Midbrain (tissue), 1 donor: Measurements from ENCODE around the gene PDGFA.

Experiments used
- DNase-seq: peaks from one replicate; lab custom pipeline; 2025; lab: John Stamatoyannopoulos, UW

Gene PDGFA

DNA sequence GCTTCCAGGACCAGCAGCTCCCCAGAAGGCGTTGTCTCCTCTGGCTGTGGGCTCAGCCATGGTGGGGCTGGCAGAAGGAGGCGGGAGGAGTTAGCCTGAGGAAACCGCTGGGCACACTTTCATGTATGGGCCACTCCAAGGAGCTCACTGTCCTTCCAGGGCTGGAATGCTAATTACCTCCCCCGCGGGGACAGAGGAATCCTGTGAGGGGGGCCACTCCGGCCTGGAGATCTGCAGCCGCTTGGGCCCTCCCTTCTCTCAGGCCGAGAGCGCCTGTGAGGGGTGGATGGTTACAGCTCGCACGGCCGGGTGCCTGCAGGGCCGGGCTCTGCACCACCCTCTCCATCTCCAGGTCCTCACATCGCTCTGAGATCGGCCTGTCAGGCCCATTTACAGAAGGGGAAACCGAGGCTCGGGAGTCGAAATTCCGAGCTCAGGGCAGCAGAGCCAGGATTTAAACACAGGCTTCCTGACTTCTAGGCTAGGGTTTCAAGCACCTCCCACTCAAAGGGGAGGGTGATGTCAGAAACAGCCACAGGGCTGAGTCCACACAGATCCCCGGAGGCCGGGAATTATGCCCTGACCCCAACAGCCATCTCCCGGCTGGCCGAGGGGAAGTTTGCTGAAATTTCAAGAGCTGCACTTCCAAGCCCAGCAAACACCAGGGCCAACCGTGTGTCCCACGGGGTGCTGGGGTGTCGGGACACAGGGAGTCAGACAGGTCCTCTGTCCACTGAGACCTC lies 59.1 kb downstream of the PDGFA start:
- no peak for DNase-seq

DNA sequence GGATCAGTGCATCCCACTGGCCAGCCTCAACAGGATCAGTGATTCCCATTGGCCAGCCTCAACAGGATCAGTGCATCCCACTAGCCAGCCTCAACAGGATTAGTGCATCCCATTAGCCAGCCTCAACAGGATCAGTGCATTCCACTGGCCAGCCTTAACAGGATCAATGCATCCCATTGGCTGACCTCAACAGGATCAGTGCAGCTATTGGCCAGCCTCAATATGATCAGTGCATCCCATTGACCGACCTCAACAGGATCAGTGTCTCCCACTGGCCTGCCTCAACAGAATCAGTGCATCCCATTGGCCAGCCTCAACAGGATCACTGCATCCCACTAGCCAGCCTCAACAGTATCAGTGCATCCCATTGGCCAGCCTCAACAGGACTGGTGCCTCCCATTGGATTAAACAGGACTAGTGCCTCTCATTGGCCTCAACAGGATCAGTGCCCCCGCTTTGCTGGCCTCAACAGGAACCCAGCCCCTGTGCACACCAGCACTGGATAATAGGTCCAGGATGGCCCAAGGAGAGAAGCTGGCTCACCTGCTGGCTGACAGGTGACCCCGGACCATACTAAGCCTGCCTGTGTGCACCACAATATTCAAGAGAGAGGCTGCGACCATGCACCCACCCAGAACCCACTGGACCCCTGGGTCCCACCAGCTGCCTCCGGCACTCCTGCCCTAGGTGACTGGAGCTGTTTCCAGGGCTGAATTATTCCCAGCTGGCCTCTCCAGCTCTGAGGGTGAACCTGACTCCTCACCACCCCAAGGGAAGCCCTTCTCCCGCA lies 59.9 kb downstream of the PDGFA start:
- no peak for DNase-seq

DNA sequence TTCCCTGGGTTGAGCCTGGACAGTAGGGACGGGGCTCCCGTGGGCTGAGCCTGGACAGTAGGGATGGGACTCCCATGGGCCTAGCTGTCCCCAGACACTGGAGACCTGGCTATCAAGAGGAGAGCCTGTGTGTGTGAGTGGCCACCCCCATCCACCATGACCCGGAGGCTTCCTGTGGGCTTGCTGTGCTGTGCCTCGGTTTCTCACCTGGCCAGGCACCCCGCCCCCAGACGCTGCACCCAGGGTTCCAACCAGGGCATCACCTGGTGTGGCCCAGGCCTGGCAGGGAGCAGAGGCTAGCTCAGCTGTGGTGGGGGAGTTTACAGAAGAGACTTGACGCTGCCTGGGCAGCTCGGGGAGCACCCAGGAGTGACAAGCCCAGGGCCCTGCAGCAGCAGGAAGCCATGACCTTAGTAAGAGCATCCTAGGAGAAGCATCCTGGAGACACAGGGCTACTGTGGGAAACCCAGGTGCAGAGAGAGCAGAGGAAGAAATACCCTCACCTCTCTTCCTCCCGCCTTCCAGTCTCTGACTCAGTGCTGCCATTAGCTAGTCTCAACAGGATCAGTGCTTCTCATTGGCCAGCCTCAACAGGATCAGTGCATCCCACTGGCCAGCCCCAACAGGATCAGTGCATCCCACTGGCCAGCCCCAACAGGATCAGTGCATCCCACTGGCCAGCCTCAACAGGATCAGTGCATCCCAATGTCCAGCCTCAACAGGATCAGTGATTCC lies 61.0 kb downstream of the PDGFA start:
- no peak for DNase-seq

DNA sequence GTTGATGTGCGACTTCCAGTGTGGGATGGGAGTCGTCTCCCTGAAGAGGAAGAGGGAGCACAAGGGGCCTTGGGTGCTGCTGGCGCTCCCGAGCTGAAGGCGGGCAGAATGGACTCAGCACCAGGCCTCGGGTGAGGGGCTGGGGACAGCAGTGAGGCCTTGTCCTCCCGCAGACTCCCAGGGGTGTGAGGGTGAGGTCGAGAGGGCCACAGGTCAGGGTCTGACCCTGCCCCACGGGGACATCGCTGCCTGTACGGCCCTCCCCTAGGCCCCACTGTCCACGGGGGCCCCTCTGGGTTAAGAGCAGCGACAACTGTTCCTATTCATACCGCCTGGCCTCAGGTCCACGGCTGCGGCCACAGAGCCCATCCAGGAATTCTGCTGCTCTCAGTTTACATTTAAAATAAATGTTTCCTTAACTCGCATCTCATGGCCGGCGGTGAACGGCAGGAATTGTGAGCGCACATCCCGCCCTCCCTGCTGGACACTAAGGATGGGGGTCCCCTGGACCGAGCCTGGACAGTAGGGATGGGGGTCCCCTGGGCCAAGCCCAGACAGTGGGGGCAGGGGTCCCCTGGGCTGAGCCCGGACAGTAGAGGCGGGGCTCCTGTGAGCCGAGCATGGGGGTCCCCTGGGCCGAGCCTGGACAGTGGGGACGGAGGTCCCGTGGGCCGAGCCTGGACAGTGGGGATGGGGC lies 61.7 kb downstream of the PDGFA start:
- no peak for DNase-seq

DNA sequence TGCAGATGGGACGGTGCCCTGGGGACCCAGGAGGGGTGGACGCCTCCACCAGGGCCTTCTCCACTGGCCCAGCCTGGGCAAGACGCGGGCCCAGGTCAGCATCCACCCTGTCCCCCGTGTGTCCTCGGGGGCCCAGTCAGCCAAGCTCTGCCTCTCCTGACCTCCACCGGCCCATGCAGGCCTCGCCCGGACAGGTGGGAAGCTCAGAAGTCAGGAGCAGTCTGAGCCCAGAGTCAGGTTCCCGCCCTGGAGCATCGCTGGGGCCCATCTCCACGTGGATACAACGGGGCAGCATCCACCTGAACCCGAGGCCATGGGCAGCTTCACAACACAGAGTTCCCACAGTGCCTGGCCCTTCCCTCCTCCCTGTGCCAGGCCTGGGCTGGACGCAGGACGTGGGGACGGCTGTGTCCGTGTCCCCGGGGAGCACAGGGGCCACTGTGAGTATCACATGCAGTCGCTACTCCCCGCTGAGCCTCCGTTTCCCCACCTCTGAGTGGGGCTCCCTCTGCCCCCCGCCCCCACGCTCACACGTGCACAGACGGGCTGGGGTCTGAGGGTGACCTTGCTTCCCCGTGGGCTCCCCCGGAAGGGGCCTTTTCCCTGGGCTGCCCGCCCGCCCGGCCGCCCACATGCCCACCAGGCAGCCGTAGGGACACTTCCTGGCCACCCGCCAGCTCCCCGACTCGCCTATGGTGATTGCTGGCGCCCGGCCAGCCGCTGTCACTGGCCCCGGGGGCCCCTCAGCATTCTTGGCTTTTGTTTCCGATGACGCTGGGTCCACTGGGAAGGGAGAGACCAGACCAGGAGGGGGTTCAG lies 64.3 kb downstream of the PDGFA start:
- DNase-seq: no peak

DNA sequence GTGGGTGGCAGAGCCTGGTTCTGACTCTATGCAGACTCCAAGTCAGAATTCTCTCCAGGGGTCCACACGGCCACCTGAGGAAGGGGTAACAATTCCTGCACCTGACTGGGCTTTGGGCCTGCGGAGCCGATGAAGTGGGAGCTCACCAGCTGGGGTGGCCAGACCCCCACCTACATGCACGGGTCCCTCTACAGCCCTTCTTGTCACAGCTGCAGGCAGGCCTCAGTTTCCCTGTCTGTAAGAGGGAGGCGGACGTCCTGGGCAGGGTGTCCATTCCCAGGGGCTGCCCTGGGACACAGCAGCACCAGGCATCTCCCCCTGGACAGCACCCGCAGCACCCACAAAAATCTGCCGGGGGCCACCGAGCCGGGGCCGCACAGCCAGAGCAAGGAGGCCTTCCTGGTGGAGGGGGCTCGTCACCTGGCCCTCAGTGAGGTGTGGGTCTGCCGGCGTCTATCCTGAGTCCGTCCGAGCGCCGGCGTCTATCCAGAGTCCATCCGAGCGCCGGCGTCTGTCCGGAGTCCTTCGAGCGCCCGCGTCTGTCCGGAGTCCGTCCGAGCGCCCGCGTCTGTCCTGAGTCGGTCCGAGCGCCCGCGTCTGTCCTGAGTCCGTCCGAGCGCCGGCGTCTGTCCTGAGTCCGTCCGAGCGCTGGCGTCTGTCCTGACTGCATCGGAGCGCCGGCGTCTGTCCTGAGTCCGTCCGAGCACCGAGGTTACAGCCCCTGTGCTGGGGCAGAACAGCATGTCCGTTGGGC lies 65.1 kb downstream of the PDGFA start:
- no peak for DNase-seq

DNA sequence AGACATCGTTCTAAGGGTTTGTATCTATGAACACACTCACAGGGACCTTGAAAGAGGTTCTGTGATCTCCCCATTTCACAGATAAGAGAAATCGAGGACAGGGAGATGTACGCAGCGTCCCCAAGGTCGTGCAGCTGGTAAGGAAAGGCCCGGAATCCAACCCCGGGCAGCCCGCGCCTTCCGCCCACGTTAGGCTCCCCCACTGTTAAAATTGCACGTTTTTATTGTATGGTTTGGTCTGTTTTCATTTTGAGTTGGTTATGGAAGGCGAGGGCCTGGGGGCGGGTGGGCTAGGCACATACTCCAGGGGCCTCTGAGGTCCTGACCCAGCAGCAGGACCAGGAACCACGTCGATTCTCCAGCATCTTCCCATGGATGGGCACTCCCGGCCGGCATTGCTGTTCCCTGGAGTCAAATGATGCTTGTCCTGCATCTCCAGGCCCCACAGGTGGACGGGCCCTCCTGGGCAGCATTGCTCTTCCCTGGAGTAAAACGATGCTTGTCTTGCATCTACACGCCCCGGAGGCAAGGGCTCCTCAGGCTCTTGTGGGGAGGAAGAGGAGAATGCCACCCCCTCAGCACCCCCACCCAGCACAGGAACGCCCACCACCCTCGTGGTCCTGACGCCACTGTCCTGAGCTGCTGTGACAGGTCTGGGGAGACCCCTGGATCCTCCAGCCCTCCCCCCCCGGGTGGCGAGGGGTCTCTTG lies 65.9 kb downstream of the PDGFA start:
- no peak for DNase-seq

DNA sequence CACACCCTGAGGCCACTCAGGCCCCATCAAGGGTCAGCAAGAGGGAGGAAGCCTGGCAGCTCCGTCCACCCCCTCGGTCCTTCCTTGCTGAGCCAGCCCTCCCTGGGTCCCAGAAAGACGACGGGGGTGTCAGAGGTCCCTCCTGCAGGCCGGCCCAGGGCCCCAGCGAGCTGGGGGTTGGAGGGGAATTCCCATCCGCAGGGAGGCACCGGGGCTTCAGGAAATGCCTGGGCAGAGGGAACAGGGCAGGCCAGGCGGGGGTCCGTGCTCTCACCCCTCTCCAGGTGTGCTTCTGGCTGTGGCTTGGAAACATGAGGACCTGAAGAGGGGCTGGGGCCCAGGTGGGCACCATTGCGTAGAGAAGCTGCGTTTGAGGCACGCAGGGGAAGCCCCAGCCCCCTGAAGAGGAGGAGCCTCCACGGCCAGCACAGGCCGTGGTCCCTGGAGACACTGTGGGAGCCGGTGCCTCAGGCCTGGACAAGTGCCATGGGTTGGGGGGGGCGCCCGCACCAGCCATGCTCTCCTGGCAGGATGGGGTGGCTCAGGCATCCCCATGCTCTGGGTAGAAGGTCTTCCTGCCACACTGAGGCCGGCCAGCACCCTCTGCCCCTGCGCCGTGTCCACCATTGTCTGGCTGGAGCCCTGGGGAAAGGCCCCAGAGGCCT lies 66.7 kb downstream of the PDGFA start:
- DNase-seq: no peak

DNA sequence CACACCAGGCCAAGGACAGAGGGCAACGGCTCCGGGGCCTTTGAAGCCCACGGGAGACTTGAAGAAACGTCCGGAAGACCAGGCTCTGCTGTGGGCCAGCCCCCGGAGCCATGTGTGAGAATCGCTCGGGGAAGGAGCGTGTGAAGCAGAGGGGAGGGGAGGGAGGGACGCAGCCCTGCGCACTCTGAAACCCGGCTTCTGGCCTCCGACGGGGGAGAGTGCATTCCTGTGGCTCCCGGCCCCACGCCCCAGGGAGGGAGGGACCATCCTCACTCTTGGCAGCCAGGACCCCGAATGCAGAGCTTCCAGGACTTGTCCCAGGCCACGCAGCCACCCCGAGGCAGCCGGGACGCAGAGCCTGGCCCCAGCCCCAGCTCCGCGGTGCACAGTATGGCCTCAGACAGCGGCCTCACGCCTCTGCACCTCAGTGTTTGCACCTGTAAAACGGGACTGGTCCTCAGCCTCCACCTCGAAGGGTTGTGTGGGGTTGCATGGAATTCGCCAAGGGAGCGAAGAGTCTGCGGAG lies 67.4 kb downstream of the PDGFA start:
- DNase-seq: no peak

DNA sequence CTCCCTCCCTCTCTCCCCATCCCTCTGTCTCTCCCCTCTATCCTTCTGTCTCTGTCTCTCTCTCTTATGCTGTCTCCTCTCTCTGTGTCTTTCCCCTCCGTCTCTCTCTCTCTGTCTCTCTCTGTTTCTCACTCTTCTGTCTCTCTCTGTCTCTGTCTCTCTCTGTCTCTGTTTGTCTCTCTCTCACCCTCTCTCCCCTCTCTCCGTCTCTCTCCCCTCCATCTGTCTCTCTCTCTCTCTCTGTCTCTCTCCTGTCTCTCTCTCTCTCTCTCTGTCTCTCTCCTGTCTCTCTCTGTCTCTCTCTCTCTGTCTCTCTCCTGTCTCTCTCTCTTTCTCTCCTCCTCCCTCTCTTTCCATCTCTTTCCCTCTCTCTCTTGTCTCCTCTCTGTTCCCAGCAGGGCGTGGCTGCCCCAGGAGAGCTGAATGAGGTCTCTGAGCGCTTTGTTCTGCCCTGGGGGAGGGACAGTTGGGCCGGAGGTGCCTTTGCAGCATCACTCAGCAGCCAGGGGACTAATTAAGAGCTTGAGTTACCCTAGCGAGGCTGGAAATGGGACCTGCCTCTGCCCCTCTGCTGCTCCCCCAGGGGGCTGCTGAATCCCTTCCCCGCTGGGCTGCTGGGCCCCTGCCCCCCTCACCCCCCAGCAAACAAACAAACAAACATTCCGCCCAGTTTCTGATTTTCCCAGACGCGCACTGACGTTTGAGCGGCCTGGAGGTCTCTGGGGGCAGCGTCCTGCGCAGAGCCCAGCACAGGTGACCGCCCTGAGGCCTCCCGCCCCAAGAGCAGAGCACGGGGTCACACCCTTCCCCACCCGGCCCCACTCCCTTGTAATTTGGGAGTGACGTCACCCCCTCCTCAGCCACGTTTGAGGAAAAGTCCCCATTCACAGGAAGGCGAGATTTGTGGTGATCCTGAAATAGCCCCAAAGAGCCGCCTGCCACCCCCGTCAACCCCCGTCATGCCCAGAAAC lies 68.1 kb downstream of the PDGFA start:
- DNase-seq: no peak

DNA sequence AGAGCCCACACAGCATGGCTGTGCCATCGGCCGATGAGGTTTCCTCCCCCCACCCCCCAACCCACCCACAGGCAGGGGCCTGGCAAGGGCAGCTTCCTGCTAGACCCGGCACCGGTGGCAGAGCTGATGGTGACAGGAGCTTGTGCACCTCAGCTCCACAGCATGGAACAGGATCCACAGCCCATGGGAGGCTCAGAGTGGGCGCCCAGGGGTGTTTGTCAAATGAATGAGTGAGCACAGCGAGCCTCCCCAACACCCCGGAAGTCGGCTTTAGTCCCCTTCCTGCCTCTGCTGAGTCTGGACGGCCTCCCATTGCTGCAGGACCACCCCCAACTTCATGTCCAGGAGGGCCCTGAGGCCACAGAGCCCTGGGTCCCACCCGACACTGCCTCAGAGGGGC lies 68.9 kb downstream of the PDGFA start:
- DNase-seq: no peak

DNA sequence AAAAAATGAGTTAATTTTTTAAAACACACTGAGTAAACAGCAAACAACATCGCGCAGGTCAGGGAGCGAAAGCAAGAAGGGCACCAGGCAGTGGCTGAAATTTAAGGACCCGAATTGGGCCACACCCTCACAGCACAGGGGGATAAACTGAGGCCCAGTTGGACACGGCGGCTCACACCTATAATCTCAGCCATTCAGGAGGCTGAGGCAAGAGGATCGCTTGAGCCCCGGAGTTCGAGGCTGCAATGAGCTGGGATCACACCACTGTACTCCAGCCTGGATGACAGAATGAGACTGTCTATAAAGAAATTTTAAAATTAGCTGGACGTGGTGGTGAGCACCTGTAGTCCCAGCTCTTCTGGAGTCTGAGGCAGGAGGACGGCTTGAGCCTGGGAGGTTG lies 69.6 kb downstream of the PDGFA start:
- no peak for DNase-seq

DNA sequence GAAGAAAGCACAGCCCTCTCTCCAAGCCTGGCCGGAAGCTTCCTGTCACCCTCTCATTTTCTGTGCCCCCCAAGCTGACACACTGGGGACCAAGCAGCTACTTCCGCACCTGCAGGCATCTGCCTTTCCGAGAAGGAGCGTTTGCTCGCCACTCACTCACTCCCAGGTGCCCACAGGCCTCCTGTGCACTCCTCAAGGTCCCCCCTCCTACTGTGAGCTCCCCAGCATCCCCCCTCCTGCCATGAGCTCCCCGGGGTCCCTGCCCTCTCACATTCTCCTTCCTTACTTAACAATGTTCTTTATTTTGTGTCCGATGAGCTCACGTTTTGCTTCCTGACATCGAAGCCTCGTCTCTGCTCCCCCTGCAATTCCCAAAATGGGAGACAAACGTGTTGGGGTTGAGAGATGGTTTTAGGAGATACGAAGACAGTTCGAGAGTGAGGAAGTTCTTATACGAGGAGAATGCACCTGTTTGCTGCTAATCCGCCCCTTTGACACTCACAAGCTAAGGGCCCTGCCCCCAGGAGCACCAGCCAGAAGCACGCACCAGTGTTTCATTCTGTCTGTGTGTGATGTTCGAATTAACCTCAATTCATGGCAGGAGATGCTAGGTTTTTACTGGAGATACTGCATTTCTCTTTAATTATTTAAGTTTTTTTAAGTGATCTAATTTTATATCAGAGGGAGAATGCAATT lies 70.2 kb downstream of the PDGFA start:
- no peak for DNase-seq

DNA sequence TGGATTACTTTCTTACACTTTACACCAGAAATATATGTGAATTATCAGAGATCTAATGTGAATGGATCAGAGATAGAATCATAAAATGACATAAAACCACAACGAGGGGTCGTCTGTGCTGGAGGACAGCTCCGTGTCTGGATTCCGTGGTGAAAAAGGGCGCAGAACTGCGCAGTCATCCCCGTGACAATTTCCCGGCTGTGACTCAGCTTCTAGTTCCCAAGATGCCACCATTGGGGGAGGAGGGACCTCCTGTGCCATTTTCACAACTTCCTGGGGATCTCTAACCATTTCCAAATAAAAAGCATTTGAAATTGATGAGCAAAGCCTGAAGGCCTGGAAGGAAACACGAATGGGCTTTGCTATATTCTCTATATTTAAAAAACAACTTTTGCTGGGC lies 72.1 kb downstream of the PDGFA start:
- DNase-seq: no peak
